HG03025 (cell line): ENCODE results near the gene ZDHHC13.
"Not testable (repeated sequence)": the region's sequence is repeated elsewhere in the genome, so short reads cannot be mapped to it uniquely, and the experiment has no call there.

Source experiments
- ATAC-seq: cut with Tn5 transposase; IDR thresholded peaks from one replicate; pipeline ENCODE4 v1.9.1; 2021; ENCODE audit warnings: mild to moderate bottlenecking, moderate library complexity; ENCODE audit not compliant: unreplicated experiment, low FRiP score

ZDHHC13 gene

DNA sequence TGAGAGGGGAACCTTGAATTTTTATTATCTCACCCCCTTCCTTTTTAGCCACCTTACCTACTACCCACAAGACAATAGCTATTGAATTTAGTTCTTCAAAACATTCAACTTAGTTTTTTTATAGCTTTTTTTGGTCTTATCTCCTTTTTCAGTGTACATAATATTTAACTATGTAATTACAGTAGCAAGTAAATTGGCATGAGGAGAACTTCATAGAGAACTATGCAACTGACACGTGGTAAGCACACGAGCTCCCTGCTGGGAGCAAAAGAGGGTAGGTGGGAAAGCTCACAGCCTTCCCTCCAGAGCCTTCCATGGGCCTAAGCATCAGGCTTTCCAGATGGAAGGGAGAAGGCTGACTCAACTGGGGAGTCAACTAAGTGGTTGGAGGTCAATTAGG, 22.1 kb upstream of the ZDHHC13 start:
- no peak for ATAC-seq

DNA sequence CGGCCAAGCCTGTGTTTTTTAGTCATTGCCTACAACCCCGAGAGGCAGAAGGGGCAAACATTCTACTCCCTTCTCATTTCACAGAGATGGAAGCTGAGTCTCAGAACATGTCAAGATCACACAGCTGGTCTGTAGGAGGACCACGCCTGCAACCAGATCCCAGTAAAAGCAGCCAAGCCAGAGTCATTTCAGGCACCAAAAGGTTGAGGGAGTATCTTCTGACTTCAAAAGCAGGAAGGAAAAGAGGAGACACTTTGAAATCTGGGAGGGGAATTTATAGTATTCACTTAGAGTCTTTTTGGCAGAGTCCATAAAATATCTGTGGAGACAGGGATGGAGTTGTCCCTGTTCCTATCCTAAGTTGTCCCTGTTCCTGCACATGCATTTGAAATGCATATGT, 17.9 kb upstream of the ZDHHC13 start:
- no peak for ATAC-seq

DNA sequence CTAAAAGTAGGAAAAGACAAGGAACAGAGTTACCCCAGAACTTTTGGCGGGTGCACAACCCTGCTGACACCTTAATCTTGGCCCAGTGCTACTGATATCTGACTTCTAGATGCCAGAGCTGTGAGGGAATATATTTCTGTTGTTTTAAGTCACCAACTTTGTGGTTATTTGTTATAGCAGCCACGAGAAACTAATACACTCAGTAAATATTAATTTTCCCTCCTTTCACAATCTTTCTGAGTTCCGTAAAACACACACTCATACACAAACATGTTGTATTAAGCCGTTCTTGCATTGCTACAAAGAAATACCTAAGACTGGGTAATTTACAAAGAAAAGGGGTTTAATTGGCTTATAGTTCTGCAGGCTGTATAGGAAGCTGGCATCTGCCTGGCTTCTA, 16.1 kb upstream of the ZDHHC13 start:
- no peak for ATAC-seq

DNA sequence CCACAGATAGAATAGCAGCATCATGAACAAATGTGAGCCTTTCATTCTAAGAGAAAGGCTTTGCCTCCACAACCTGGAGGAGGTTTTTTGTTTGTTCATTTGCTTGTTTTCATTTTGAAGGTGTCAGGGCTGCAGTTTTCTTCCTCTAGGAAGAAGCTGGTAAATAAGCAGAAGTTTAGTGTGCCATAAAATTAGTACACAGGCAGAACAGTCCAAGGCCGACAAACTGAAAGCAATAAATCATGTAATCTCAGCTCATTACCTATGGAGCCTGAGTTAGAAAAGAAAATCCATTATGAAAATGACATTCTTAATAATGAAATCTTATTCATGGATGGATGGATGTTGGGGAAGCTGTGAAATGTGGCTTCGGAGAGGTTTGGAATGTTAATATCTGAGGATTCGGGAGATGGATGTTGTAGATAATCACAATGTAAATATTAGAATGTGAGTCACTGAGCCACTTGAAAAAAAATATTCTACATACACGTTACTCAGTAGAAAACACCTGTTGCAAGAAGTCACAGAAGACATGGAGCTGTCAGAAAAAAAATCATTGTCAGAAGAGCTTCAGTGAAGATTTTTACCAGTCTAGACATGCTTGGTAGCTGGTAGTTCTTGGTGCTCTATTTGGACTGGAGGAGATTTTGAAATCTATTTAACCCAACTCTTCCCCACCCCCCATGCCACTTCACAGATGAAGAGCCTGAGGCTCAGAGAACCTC, 15.0 kb upstream of the ZDHHC13 start:
- no peak for ATAC-seq

DNA sequence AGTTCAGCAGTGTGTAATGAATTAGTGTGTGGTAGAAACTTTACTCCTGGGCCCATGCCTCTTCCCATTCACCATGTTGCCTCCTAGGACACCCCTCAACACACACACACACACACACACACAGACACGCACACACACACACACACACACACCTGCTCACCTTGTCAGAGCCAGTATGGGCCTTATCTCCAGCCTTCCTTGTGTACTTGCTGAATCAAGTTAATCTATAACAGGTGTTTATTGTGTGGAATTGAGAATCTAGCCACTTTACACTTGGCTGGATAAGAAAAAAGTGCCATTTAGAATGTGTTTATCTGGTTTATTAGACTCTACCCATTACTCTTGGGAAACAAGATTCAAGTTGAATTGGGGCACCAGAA, 14.5 kb upstream of the ZDHHC13 start:
- no peak for ATAC-seq

DNA sequence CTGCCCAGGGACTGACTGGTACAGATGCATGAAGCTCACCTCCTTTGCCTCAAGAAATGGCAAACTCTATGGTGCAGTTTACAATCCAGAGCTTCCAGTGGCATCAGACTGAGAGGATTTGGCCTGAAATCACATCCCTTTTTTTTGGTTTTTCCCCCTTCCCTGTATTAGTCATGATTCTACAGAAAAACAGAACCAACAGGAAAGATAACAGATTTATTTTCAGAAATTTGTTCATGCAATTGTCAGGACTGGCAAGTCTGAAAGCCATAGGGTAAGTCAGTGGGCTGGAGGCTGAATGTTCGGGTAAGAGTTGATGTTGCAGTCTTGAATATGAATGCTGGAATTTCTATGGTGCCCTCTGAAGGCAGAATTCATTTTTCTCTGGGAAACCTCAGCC, 12.0 kb upstream of the ZDHHC13 start:
- no peak for ATAC-seq

DNA sequence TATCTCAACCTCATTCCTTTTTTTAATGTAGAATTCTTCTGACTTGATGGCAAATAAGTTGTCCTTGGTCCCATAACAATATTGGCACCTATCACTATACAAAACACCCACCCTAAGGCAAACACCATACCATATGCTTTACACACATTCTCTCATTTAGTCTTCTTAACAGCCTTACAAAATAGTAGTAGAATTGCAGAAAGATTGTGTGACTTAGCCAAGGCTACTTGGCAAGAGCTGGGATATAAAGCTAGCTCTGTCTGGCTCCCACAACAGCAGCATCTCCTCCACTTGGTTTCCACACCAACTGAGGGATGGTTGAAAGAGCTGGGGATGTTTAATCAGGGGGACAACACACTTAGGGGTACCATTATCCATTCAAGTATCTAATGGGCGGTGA, 9.8 kb upstream of the ZDHHC13 start:
- ATAC-seq: no peak

DNA sequence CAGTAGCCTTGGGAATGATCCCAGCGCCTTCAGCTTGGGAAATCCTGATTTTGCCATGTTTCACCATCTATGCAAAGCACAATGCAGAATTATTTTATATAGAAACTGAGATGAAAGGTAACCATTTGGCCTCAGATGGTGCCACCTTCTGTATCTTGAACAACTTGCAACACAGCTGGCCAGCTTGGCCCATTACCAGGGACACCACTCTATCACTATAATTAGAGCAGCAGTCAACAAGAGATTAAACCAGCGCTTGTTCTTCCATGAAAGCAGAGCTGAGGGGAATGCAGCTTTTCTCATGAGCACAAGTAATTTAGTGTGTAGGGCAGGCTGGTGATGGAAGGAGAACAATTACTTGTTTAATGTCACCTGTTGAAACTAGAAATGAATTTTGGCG, 6.7 kb upstream of the ZDHHC13 start:
- no peak for ATAC-seq

DNA sequence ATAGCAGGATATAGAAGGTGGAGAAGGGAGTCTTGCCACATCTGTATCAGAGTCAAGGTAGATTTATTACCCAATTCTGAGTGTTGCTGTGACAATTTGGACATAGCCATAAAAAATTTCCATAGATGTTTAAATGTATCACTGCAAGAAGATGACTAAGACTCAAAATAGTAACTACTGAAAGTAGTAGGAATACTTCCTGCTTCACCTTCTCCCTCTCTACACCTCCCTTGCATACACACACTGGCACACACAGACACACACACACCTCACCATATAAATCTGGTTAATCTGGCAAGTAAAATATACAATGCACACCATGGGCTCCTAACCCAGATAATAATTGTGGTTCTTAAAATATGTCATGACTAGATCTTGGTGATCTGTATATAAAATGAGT, 5.2 kb upstream of the ZDHHC13 start:
- no peak for ATAC-seq

DNA sequence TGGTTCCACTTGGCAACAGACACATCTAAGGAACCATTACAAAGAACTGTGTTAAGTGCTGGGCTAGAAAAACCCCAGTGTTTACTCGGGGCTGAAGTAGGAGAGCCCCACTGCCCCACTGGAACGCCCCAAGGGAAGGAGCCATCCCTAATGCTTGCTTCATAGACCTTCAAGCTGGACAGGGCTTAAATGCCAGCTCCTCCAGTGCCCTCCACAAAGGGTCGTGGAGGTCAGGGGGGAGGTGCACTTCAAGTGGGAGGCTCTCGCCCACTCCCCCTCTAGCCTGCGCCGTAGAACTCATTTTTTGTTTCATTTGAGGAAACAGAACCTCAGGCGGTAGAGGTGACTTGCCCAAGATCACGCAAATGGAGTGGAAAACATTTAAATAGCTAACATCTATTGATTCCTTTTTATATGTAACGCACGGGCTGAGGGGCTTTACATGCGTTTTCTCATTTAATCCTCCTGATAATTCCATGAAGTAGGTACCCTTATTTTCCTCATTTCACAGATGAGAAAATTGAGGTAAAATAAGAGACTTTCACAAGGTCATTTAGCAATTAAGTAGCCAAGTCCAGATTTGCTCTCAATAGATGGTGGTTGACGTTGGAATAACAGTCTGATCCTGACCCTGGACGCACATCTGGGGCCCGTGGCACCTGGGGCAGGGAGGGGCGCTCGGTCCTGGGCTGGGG, 545 bp upstream of the ZDHHC13 start:
- no peak for ATAC-seq

DNA sequence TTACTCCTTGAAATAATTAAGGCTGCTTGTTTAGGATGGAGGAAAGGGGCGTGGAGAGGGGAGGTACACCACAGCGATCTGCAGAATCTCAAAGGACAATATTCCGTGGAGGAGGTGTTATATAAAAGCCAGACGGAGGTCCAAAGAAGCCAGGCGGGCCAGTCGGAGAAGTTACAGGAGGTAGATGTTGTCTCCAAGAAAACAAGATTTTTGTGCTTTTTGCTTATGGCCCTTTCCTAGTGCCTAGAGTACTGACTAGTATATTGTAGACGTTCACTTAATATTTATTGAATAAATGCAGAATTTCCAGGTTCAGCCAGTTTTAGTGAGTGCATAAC, 761 bp downstream of the ZDHHC13 start:
- ATAC-seq: no peak

DNA sequence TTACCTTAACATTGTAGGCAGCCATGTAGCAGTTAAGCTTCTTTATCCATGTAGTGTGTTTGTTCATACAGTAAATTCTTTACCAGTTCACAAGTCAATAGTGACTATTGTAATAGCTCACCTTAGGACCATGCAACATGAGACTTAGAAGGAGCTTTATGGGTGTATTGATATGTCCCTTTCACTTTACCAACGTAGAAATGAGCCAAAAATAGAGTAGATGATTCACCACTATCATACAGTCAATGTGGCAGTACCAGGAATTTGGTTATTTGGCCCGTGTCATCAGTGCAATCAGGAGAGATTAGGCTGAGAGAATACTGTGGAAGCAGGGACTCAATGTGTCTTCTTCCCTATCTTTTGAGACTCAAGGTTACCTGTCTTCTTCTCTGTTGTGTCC, 4.7 kb downstream of the ZDHHC13 start:
- no peak for ATAC-seq

DNA sequence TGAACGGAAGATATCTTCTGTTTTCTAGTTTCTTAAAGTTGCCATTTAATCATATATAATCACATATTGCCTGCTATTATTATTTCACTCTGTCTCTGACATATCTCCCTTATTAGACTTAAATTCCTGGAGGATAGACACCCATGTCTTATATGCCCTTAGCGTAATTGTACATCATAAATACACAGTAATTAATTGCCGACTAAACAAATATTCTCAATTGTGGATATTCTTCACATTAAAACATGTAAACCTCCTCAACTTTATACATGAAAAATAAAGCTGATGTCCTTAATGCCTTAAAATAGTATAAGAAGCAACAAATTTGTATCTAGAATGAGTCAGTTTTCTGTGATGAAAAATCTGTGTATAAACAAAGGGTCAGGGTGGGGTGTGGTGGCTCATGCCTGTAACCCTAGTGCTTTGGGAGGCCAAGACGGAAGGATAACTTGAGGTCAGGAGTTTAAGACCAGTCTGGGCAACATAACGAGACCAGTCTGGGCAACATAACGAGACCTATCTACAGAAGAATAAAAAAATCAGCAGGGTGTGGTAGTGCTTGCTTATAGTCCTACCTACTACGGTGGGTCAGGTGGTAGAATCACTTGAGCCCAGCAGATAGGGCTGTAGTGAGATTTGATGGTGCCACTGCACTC, 6.1 kb downstream of the ZDHHC13 start:
- no peak for ATAC-seq

DNA sequence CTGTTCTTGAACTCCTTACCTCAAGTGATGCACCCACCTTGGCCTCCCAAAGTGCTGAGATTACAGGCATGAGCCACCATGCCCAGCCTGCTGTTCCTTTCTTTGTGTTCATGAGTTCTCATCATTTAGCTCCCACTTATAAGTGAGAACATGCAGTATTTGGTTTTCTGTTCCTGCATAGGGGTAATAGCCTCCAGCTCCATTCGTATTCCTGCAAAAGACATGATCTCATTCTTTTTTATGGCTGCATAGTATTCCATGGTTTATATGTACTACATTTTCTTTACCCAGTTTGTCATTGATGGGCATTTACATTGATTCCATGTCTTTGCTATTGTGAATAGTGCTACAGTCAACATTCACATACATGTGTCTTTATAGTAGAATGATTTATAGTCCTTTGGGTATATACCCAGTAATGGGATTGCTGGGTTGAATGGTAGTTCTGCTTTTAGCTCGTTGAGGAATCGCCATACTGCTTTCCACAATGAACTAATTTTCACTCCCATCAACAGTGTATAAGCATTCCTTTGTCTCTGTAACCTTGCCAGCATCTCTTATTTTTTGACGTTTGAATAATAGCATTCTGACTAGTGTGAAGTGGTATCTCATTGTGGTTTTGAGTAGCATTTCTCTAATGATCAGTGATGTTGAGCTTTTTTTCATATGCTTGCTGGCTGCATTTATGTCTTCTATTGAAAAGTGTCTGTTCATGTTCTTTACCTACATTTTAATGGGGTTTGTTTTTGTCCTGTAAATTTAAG, 9.8 kb downstream of the ZDHHC13 start:
- not testable (repeated sequence) for ATAC-seq

DNA sequence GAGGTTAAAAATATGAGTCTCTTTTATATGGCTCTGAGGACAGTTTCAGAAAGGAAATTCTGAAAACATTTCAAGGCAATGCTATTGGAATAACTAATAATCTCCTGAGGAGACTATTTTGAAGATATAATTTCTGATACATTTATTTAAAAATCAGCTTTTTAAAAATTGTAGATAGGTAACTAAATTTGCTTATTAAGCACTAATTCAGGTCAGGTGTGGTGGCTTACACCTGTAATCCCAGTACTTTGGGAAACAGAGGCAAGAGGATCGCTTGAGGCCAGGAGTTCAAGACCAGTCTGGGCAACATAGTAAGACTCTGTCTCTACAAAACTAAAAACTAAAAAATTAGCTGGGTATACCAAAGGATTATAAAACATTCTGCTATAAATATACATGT, 17.0 kb downstream of the ZDHHC13 start:
- no peak for ATAC-seq

DNA sequence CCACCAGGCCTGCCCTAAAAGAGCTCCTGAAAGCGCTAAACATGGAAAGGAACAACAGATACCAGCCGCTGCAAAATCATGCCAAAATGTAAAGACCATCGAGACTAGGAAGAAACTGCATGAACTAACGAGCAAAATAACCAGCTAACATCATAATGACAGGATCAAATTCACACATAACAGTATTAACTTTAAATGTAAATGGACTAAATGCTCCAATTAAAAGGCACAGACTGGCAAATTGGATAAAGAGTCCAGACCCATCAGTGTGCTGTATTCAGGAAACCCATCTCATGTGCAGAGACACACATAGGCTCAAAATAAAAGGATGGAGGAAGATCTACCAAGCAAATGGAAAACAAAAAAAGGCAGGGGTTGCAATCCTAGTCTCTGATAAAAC, 19.9 kb downstream of the ZDHHC13 start:
- ATAC-seq: not testable (repeated sequence)

DNA sequence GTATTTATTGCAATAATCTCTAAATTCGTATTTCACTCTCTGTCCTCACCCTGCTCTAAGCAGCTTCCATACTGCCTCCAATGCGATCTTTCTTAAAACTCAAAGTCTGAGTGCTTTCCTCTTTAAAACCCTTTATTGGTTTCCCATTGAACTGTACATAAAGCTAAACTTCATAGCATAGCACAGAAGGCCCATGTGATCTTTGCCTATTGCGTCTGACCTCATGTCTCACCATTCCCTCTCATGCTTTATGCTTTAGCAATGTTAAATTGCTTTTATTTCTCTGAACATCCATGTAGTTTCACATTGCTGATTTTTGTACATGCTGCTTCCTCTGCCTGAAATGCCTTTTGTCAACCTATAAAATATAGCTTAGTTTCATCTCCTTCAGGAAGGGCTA, 28.4 kb downstream of the ZDHHC13 start:
- ATAC-seq: no peak

DNA sequence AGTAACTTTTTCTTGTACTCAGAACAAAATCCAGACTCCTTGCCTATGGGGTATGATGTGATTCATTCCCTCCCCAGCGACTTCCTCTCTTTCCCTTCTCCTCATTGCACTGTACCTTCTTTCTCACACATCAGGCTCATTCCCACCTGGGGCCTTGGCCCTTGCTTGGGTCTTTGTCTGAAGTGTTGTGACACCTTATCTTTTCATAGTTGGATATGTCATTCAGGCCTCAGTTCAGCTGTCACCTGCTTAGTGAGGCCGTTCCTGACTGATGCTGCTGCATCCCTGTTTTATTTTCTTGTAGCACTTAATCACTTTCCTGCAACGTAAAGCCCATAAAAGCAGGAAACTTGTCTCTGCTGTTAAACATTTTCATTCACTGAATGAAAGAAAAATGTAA, 39.9 kb downstream of the ZDHHC13 start:
- ATAC-seq: no peak

DNA sequence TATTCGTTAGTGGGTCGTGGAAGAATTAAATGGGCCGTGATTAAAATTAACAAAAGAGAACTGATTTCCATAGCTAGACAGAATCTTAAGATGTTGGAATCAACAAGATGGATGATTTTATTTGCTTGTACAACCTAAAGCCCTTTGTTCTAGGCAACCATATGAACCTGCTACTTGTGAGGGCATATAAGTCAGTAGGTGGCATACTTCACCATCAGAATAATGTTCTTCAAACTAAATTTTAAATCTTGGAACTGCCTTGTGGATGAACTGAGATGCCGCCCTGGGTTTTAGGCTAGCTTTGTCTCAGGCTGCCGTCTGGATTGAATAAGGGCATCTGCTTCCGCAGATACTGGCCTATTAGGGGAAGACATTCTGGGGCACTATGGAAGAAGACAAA, 43.9 kb downstream of the ZDHHC13 start:
- ATAC-seq: no peak

DNA sequence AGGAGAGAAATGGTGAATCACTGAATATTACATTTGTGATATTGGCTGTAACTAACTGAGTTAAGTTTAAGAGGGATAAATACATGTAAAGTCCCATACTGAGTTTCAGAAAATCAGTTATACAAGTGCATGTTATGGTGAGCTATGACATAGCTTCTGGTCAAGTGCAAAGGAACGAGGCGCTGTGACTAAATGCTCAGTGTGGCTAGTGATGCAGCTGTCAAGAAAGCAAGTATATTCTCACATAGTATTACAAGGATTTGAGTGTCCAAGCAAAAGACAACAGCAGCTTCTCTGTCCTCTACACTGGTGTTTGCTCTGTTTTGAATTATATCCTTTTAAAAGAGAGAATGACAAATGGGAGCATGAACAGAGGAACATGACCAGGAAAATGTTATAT, 44.7 kb downstream of the ZDHHC13 start:
- ATAC-seq: no peak

DNA sequence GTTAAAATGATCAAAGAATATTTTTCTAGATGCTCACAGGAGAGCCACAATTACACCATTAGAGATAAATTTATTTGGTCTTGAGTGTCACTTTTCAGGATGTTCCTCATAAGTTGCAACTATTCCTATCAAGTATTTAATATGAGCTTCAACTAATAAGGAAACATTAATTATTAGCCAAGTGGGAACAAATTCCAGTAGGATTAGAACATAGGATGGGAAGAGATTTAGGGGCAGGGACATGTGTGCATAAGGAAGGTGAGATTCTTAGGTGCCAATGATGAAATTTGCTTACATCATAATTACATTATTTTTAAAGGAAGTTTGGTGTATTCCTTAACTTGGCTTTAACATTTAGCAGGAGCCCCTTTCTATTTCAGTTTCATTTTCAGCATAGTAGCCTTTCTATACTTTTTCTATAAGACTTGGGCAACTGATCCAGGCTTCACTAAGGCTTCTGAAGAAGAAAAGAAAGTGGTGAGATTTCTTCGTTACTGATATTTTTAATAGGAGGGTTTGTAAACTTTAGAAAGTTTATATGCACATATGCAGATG, 46.1 kb downstream of the ZDHHC13 start:
- no peak for ATAC-seq
